Coronary artery (tissue), 2 donors: ENCODE results near the gene RCSD1.

Source experiments
- DNase-seq: peaks from one replicate; pipeline ENCODE4 v3.0.0-alpha.2; 2017; ENCODE audit warnings: low spot score
- H3K27ac ChIP-seq, 2 donors: fragments of 200-600 bp; sonication (generic); one replicate each; pipeline ENCODE4 v1.5.1; 2016 to 2019
- H3K4me3 ChIP-seq: fragments of 200-600 bp; sonication (generic); 2 replicates; pipeline ENCODE4 v1.5.1; 2016; ENCODE audit warnings: mild to moderate bottlenecking, moderate library complexity
- CTCF ChIP-seq: fragments of 200-600 bp; sonication (generic); IDR thresholded peaks from one replicate; pipeline ENCODE4 v1.5.1; 2019; ENCODE audit warnings: antibody characterized with exemption

The RCSD1 gene

DNA sequence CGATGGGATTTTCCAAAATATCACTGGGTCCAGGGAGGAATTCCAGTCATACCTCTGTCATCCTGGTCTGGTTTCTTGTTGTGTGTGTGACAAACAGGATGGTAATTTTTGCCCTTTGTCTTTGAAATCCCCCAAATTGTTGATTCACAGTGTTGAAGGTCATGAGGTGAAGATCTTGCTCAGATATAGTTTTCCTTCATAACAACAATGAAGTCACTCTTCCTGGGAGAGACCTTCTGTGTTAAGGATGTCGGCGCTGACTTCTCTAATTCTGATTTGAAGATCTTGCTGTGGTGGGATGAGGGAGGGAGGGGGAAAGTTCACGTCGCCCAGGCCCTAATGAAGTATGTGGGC is 59.5 kb downstream of the RCSD1 start:
- Histone ChIP-seq H3K27ac (no peak overlapping the region), H3K4me3 (no peak overlapping the region)
- no peak for TF ChIP-seq CTCF
- no peak for DNase-seq

DNA sequence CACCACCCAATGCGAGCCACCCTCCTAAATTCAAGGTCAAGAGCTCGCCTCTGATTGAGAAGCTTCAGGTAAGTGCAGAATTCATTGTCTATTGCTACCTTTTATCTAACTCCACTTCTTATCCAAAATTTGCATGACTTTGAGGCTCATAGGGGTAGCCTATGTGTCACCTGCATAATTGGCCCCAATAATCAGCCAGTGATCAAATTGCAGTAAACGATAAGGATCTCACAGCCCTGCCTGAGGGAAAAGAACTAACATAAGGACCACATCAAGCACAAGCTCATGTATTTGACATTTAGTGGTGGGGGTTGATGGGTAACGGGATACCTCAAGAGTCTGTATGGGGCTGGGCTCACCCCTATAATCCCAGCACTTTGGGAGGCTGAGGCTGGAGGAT is 60.0 kb downstream of the RCSD1 start:
- no peak for DNase-seq
- Histone ChIP-seq H3K27ac (no peak overlapping the region), H3K4me3 (no peak overlapping the region)
- TF ChIP-seq CTCF: no peak

GRCh38 chr1:167693425-167694045 is 63.5 kb downstream of the RCSD1 start:
- DNase-seq: no peak
- TF ChIP-seq CTCF: no peak
- Histone ChIP-seq H3K4me3 (no peak overlapping the region), H3K27ac (no peak overlapping the region)

DNA sequence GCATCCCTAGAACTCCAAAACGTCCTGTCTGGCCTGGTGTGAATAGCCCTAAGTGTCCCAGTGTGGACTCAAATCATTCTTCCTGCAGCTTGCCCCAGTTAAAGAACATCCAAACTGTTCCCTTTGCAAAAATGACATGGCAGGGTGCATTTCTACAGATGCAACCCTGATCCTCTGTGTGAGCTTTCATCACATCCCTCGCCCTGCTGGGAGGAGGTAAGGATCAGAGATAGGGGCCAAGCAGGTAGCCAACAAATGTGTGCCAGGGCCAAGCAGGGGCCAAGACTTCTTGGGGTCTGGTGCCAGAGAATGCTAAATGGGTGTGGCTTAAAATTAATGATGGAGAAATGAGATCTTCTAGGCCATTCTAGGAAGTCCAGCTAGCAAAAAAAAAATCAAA is 64.7 kb downstream of the RCSD1 start:
- no peak overlapping the region for H3K4me3 ChIP-seq
- TF ChIP-seq CTCF: no peak
- H3K27ac ChIP-seq: no peak overlapping the region
- no peak for DNase-seq

GRCh38 chr1:167695147-167695546 is 65.1 kb downstream of the RCSD1 start:
- no peak overlapping the region for H3K4me3 ChIP-seq
- TF ChIP-seq CTCF: no peak
- H3K27ac ChIP-seq: no peak overlapping the region
- DNase-seq: no peak

GRCh38 chr1:167695756-167696561 is 65.9 kb downstream of the RCSD1 start:
- no peak for TF ChIP-seq CTCF

DNA sequence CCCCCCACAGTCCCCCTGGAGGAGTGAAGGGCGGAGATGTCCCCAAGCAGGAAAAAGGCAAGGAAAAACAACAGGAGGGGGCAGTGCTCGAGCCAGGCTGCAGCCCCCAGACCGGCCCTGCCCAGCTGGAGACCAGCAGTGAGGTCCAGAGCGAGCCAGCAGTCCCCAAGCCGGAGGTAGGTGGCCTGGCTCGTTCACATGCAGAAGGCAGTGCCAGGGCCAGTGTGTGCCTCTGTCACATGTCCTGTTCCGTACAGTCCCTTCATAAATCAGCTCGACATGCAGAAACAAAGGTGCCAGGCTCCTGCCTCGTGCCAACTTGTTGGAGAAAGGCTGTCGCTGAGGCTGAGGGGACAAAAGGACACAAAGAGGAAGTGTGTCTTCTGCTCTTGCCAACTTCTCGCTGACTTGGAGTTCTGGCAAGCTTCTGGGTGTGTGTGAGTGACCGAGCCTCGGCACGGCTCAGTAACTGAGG is 67.7 kb downstream of the RCSD1 start:
- Histone ChIP-seq H3K4me3 (no peak overlapping the region), H3K27ac (peak overlapping the region in 1 of 2 donors; percentile 28)
- no peak for TF ChIP-seq CTCF
- DNase-seq: no peak

More at GRCh38 chr1:167695756-167696561, 65.9 kb downstream of the RCSD1 start:
- no peak overlapping the region for H3K27ac ChIP-seq
- no peak for DNase-seq
- H3K4me3 ChIP-seq: no peak overlapping the region
